ENCODE results near the gene BAZ2B. TPM values are rescaled to one million over a fixed set of nuclear protein-coding genes. Genes with fewer than 3 reads are reported as not detected.

BAZ2B gene
- total and polyA plus RNA-seq, 2 experiments from 2014 or later, result 51.7 to 62.9 TPM

DNA sequence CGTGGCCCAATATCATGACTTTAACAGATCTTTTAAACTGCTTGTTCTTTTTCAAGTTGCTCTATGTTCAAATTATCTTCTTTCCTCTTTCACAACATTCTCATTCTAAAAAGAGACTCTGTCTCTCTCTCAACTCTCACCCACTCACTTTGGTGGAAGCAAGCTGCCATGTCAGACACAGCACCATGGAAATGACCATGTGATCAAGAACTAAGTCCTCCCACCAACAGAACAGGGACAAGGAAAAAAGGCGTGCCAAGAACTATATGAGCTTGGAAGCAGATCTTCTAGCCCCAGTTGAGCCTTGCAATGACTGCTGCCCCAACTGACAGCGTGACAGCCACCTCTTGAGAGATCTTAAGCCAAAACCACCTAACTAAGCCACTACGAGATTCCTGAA, 23.9 kb downstream of the BAZ2B start:
- Histone ChIP-seq H3K4me3 (no peak overlapping the region), H3F3A (replicated peaks; ENCODE audit: low read depth) (no peaks in the 10 kb centered on the region), H3K4me2 (no peak overlapping the region), H3K4me1 (ENCODE audit: insufficient read depth) (no peaks in the 10 kb centered on the region), H3K9me2 (ENCODE audit: insufficient read depth) (no peaks in the 10 kb centered on the region), H3K27me3 (ENCODE audit: insufficient read depth) (no peaks in the 10 kb centered on the region), H3K79me2 (replicated peaks; ENCODE audit: insufficient read depth) (peaks cover 94% of the 10 kb centered on the region), H3K27ac (ENCODE audit: low read depth) (peak overlapping the region; percentile 74), H2AFZ (no peak overlapping the region), H3K36me3 (ENCODE audit: insufficient read depth) (no peaks in the 10 kb centered on the region), H4K20me1 (replicated peaks; ENCODE audit: insufficient read depth) (0 out of 2 replicates have a peak, but pooled peaks cover 3% of the 10 kb centered on the region)
- Mint-ChIP-seq H3K4me3 (no peak overlapping the region), H3K27me3 (ENCODE audit: insufficient read depth, low read depth, poor library complexity) (peaks cover 3% of the 10 kb centered on the region), H3K36me3 (ENCODE audit: low read depth) (peaks cover 10% of the 10 kb centered on the region; the same call in 2 of the 3 replicates), H3K27ac (no peak overlapping the region), H3K9me3 (no peaks in the 10 kb centered on the region), H3K4me1 (peaks cover 8% of the 10 kb centered on the region; the same call in 2 of the 3 replicates)
- no peak for TF ChIP-seq JUNB (IDR thresholded peaks at IDR 0.05; ENCODE audit: unreplicated experiment)
- TF ChIP-seq, protein P1, sequence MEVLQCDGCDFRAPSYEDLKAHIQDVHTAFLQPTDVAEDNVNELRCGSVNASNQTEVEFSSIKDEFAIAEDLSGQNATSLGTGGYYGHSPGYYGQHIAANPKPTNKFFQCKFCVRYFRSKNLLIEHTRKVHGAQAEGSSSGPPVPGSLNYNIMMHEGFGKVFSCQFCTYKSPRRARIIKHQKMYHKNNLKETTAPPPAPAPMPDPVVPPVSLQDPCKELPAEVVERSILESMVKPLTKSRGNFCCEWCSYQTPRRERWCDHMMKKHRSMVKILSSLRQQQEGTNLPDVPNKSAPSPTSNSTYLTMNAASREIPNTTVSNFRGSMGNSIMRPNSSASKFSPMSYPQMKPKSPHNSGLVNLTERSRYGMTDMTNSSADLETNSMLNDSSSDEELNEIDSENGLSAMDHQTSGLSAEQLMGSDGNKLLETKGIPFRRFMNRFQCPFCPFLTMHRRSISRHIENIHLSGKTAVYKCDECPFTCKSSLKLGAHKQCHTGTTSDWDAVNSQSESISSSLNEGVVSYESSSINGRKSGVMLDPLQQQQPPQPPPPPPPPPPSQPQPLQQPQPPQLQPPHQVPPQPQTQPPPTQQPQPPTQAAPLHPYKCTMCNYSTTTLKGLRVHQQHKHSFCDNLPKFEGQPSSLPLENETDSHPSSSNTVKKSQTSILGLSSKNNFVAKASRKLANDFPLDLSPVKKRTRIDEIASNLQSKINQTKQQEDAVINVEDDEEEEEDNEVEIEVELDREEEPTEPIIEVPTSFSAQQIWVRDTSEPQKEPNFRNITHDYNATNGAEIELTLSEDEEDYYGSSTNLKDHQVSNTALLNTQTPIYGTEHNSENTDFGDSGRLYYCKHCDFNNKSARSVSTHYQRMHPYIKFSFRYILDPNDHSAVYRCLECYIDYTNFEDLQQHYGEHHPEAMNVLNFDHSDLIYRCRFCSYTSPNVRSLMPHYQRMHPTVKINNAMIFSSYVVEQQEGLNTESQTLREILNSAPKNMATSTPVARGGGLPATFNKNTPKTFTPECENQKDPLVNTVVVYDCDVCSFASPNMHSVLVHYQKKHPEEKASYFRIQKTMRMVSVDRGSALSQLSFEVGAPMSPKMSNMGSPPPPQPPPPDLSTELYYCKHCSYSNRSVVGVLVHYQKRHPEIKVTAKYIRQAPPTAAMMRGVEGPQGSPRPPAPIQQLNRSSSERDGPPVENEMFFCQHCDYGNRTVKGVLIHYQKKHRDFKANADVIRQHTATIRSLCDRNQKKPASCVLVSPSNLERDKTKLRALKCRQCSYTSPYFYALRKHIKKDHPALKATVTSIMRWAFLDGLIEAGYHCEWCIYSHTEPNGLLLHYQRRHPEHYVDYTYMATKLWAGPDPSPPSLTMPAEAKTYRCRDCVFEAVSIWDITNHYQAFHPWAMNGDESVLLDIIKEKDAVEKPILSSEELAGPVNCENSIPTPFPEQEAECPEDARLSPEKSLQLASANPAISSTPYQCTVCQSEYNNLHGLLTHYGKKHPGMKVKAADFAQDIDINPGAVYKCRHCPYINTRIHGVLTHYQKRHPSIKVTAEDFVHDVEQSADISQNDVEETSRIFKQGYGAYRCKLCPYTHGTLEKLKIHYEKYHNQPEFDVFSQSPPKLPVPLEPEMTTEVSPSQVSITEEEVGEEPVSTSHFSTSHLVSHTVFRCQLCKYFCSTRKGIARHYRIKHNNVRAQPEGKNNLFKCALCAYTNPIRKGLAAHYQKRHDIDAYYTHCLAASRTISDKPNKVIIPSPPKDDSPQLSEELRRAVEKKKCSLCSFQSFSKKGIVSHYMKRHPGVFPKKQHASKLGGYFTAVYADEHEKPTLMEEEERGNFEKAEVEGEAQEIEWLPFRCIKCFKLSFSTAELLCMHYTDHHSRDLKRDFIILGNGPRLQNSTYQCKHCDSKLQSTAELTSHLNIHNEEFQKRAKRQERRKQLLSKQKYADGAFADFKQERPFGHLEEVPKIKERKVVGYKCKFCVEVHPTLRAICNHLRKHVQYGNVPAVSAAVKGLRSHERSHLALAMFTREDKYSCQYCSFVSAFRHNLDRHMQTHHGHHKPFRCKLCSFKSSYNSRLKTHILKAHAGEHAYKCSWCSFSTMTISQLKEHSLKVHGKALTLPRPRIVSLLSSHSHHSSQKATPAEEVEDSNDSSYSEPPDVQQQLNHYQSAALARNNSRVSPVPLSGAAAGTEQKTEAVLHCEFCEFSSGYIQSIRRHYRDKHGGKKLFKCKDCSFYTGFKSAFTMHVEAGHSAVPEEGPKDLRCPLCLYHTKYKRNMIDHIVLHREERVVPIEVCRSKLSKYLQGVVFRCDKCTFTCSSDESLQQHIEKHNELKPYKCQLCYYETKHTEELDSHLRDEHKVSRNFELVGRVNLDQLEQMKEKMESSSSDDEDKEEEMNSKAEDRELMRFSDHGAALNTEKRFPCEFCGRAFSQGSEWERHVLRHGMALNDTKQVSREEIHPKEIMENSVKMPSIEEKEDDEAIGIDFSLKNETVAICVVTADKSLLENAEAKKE (CRISPR knock-in tag; IDR thresholded peaks at IDR 0.05), result no peak
- TF ChIP-seq ZNF114 (CRISPR knock-in tag; IDR thresholded peaks at IDR 0.05), result no peak
- TF ChIP-seq STAT1 (IDR thresholded peaks at IDR 0.05; ENCODE audit: unreplicated experiment), result no peak
- TF ChIP-seq CTCF (conservative IDR thresholded peaks at IDR 0.05; ENCODE audit: low read depth in 2 of 2), result no peak
- TF ChIP-seq POLR2AphosphoS5 (IDR thresholded peaks at IDR 0.05; ENCODE audit: low read depth), result no peak
- TF ChIP-seq ETS1 (IDR thresholded peaks at IDR 0.05), result no peak
- no peak for TF ChIP-seq ZNF331 (CRISPR knock-in tag; IDR thresholded peaks at IDR 0.05; ENCODE audit: low read depth)
- TF ChIP-seq EZH2 (IDR thresholded peaks at IDR 0.05; ENCODE audit: low read depth, unreplicated experiment), result no peak
- no peak for TF ChIP-seq NANOG (IDR thresholded peaks at IDR 0.05; ENCODE audit: borderline replicate concordance)
- TF ChIP-seq CREB1 (CRISPR knock-in tag; IDR thresholded peaks at IDR 0.05; ENCODE audit: low read depth), result no peak
- TF ChIP-seq, protein P2, sequence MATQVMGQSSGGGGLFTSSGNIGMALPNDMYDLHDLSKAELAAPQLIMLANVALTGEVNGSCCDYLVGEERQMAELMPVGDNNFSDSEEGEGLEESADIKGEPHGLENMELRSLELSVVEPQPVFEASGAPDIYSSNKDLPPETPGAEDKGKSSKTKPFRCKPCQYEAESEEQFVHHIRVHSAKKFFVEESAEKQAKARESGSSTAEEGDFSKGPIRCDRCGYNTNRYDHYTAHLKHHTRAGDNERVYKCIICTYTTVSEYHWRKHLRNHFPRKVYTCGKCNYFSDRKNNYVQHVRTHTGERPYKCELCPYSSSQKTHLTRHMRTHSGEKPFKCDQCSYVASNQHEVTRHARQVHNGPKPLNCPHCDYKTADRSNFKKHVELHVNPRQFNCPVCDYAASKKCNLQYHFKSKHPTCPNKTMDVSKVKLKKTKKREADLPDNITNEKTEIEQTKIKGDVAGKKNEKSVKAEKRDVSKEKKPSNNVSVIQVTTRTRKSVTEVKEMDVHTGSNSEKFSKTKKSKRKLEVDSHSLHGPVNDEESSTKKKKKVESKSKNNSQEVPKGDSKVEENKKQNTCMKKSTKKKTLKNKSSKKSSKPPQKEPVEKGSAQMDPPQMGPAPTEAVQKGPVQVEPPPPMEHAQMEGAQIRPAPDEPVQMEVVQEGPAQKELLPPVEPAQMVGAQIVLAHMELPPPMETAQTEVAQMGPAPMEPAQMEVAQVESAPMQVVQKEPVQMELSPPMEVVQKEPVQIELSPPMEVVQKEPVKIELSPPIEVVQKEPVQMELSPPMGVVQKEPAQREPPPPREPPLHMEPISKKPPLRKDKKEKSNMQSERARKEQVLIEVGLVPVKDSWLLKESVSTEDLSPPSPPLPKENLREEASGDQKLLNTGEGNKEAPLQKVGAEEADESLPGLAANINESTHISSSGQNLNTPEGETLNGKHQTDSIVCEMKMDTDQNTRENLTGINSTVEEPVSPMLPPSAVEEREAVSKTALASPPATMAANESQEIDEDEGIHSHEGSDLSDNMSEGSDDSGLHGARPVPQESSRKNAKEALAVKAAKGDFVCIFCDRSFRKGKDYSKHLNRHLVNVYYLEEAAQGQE (IDR thresholded peaks at IDR 0.05; ENCODE audit: unreplicated experiment), result no peak
- no peak for TF ChIP-seq EZH2phosphoT487 (IDR thresholded peaks at IDR 0.05; ENCODE audit: unreplicated experiment)
- DNase-seq (ENCODE audit: low spot score) (no peak), ATAC-seq (peak; percentile 31; the same call in 2 of the 3 replicates)

Measured in GM23338 (cell line).